ENCODE data around the gene MED4. TPM values are rescaled to one million over a fixed set of nuclear protein-coding genes. Genes with fewer than 3 reads are reported as not detected.

The MED4 gene
- polyA plus RNA-seq, 1 of the 3 experiments (the other 2 are of a cell fraction): 42.2 TPM

DNA sequence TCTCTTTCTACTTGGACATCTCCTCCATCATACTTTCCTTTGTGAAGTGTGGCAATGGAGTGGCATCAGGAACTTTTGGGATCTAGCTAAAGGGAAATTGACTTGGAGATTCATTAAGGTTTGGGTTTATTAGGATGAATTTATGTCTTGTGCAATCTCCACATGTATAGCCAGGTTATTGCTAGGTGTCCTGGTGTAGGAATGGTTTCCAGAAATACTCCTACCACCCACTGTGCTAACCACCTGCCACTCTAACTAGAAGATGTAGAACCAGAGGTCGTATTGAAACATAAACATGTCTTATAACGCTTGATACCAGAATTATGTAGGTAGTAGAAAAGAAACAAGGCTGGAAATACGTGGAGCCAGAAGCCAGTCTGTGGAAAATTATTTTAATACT lies 38.1 kb upstream of the MED4 start:
- Histone ChIP-seq H3K4me2 (no peak overlapping the region), H2AFZ (ENCODE audit: low read depth) (no peak overlapping the region), H3K9ac (no peak overlapping the region), H3F3A (replicated peaks; ENCODE audit: insufficient read depth) (no peaks in the 10 kb centered on the region), H3K79me2 (ENCODE audit: insufficient read depth) (no peaks in the 10 kb centered on the region), H3K27ac (ENCODE audit: low read depth in 2 of 2, low read length in 1 of 2) (no peak overlapping the region), H3K4me1 (ENCODE audit: control insufficient read depth in 1 of 2, insufficient read depth in 2 of 2, low read depth in 1 of 2, low read length in 1 of 2) (no peaks in the 10 kb centered on the region; a peak in 1 of 4 replicates), H3K27me3 (ENCODE audit: insufficient read depth) (no peaks in the 10 kb centered on the region), H3K9me3 (no peaks in the 10 kb centered on the region), H3K9me2 (no peaks in the 10 kb centered on the region), H3K36me3 (replicated peaks in 1 of 2; ENCODE audit: control insufficient read depth in 1 of 2, insufficient read depth in 2 of 2, low read length in 1 of 2) (no peaks in the 10 kb centered on the region), H4K20me1 (ENCODE audit: insufficient read depth) (no peaks in the 10 kb centered on the region), H3K4me3 (ENCODE audit: low read depth in 2 of 2, low read length in 1 of 2) (no peak overlapping the region)
- TF ChIP-seq FOSL2 (IDR thresholded peaks at IDR 0.05; ENCODE audit: borderline replicate concordance, low read depth) (no peak), NFIC (IDR thresholded peaks at IDR 0.05; ENCODE audit: borderline replicate concordance) (no peak), FOXJ3 (CRISPR knock-in tag; IDR thresholded peaks at IDR 0.05) (no peak), NRF1 (IDR thresholded peaks at IDR 0.05; ENCODE audit: low read depth, low read length) (no peak), POLR2AphosphoS5 (IDR thresholded peaks at IDR 0.05; ENCODE audit: low read depth, low read length) (no peak), RFX5 (IDR thresholded peaks at IDR 0.05; ENCODE audit: low read length) (no peak), SIN3A (IDR thresholded peaks at IDR 0.05; ENCODE audit: borderline replicate concordance, low read depth, low read length) (no peak), FOXM1 (IDR thresholded peaks at IDR 0.05; ENCODE audit: low read depth) (no peak), TCF12 (IDR thresholded peaks at IDR 0.05) (no peak), RXRA (IDR thresholded peaks at IDR 0.05; ENCODE audit: borderline replicate concordance, low read depth) (no peak)
- TF ChIP-seq, protein P1, sequence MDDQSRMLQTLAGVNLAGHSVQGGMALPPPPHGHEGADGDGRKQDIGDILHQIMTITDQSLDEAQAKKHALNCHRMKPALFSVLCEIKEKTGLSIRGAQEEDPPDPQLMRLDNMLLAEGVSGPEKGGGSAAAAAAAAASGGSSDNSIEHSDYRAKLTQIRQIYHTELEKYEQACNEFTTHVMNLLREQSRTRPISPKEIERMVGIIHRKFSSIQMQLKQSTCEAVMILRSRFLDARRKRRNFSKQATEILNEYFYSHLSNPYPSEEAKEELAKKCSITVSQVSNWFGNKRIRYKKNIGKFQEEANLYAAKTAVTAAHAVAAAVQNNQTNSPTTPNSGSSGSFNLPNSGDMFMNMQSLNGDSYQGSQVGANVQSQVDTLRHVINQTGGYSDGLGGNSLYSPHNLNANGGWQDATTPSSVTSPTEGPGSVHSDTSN (IDR thresholded peaks at IDR 0.05): no peak
- ChIA-PET POLR2A (no interaction called here), CTCF (interaction anchor here (0.8 kb wide), 1 partner anchor 447 kb away, joined by 3 read pairs; no protein-coding TSS in a partner anchor)
- 46% methylated on average over 3 of the region's 3 CpGs for whole genome bisulfite sequencing (ENCODE audit: low lambda C conversion rate)
- no peak for DNase-seq

DNA sequence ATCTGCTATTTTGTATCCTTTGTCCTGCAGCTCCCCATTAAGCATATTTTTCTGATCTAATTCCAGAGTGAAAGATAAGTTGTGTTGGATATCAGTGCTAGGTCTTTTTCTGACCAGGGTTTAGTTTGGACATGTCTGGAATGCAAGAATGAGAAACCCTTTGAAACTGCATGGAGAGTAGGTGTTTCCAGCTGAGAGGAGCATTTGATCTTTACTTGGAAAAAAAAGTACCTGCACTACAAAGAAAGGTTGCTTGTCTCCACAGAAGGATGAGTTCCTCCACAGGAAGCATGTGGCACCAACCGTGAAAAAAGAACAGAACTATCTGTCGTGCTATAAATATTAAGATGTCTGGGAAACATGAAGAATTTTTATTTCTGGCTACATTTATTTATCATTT lies 36.6 kb upstream of the MED4 start:
- Histone ChIP-seq H3K9me3 (no peaks in the 10 kb centered on the region), H3K4me3 (ENCODE audit: low read depth in 2 of 2, low read length in 1 of 2) (no peak overlapping the region), H3K9ac (no peak overlapping the region), H3K27ac (ENCODE audit: low read depth in 2 of 2, low read length in 1 of 2) (peak overlapping the region in 1 of 2 experiments; percentile 34; a peak in 1 of 4 replicates), H3K4me2 (no peak overlapping the region), H3K27me3 (ENCODE audit: insufficient read depth) (no peaks in the 10 kb centered on the region), H3K36me3 (replicated peaks in 1 of 2; ENCODE audit: control insufficient read depth in 1 of 2, insufficient read depth in 2 of 2, low read length in 1 of 2) (no peaks in the 10 kb centered on the region), H3K79me2 (ENCODE audit: insufficient read depth) (no peaks in the 10 kb centered on the region), H2AFZ (ENCODE audit: low read depth) (no peak overlapping the region), H3K4me1 (ENCODE audit: control insufficient read depth in 1 of 2, insufficient read depth in 2 of 2, low read depth in 1 of 2, low read length in 1 of 2) (no peaks in the 10 kb centered on the region; a peak in 1 of 4 replicates), H3F3A (replicated peaks; ENCODE audit: insufficient read depth) (no peaks in the 10 kb centered on the region), H3K9me2 (no peaks in the 10 kb centered on the region), H4K20me1 (ENCODE audit: insufficient read depth) (no peaks in the 10 kb centered on the region)
- 88% methylated on average over 2 of the region's 2 CpGs for WGBS (ENCODE audit: low lambda C conversion rate)
- POLR2A ChIA-PET: no interaction called here
- CTCF ChIA-PET: interaction anchor here (1.1 to 1.8 kb wide), 4 partner anchors 11 to 1071 kb away, joined by 3 to 6 read pairs (median 3); no protein-coding TSS in a partner anchor
- DNase-seq: no peak
- TF ChIP-seq, protein P1 (IDR thresholded peaks at IDR 0.05): no peak
- TF ChIP-seq FOXM1 (IDR thresholded peaks at IDR 0.05; ENCODE audit: low read depth): no peak
- TF ChIP-seq NFIC (IDR thresholded peaks at IDR 0.05; ENCODE audit: borderline replicate concordance): no peak
- TF ChIP-seq CHD2 (IDR thresholded peaks at IDR 0.05; ENCODE audit: low read length, partially characterized antibody): no peak
- TF ChIP-seq MXI1 (IDR thresholded peaks at IDR 0.05; ENCODE audit: low read depth, low read length): no peak
- TF ChIP-seq SMC3 (IDR thresholded peaks at IDR 0.05; ENCODE audit: low read depth, low read length): no peak
- no peak for TF ChIP-seq TEAD4 (IDR thresholded peaks at IDR 0.05; ENCODE audit: borderline replicate concordance, insufficient read depth)
- no peak for TF ChIP-seq RFX5 (IDR thresholded peaks at IDR 0.05; ENCODE audit: low read length)

Measured in SK-N-SH (cell line).